RPMI8226 (cell line): Measurements from ENCODE around the gene KRT7.

Experiments
- DNase-seq: peaks from one replicate; pipeline ENCODE4 v3.0.0-alpha.2; 2015

KRT7 gene

GRCh38 chr12:52200086-52200780, 32.8 kb upstream of the KRT7 start:
- no peak for DNase-seq

- no peak for DNase-seq
Measured at GRCh38 chr12:52200781-52201450, 32.1 kb upstream of the KRT7 start.

- DNase-seq: no peak
Measured at GRCh38 chr12:52201451-52201839, 31.6 kb upstream of the KRT7 start.

- no peak for DNase-seq
Measured at GRCh38 chr12:52202361-52203078, 30.5 kb upstream of the KRT7 start.

- no peak for DNase-seq
Measured at GRCh38 chr12:52203079-52203921, 29.7 kb upstream of the KRT7 start.

- DNase-seq: no peak
Measured at GRCh38 chr12:52204095-52204930, 28.7 kb upstream of the KRT7 start.

GRCh38 chr12:52204931-52205505, 28.0 kb upstream of the KRT7 start:
- DNase-seq: no peak

GRCh38 chr12:52205612-52206303, 27.3 kb upstream of the KRT7 start:
- no peak for DNase-seq

- DNase-seq: no peak
Measured at GRCh38 chr12:52206304-52207040, 26.6 kb upstream of the KRT7 start.

GRCh38 chr12:52207106-52207505, 25.9 kb upstream of the KRT7 start:
- no peak for DNase-seq

- peak; percentile 82 for DNase-seq
Measured at GRCh38 chr12:52207895-52208294, 25.1 kb upstream of the KRT7 start.

GRCh38 chr12:52208424-52209165, 24.4 kb upstream of the KRT7 start:
- DNase-seq: no peak

- DNase-seq: no peak
Measured at GRCh38 chr12:52209321-52209720, 23.7 kb upstream of the KRT7 start.

- DNase-seq: no peak
Measured at GRCh38 chr12:52210186-52210924, 22.7 kb upstream of the KRT7 start.

GRCh38 chr12:52210925-52211650, 22.0 kb upstream of the KRT7 start:
- DNase-seq: no peak

- DNase-seq: no peak
Measured at GRCh38 chr12:52211716-52212585, 21.1 kb upstream of the KRT7 start.
